OCI-LY3 (cell line): Measurements from ENCODE around the gene COX7A2L.

Experiments
- H2AFZ ChIP-seq: fragments of 200-600, 300-600 bp; shearing (Covaris generic); 2 replicates; pipeline ENCODE4 v1.6.0; 2014; ENCODE audit warnings: antibody characterized with exemption, low read depth, low read length
- H3K27ac ChIP-seq: fragments of 200-600, 300-600 bp; sonication (generic); 2 replicates; pipeline ENCODE4 v1.5.1; 2014; ENCODE audit warnings: mild to moderate bottlenecking, low read length, moderate library complexity, mixed read lengths
- H3K27me3 ChIP-seq: fragments of 200-600, 300-600 bp; sonication (generic); 2 replicates; pipeline ENCODE4 v1.6.1; 2014; ENCODE audit warnings: low read depth, low read length, mixed read lengths
- H3K36me3 ChIP-seq: fragments of 200-600, 300-600 bp; sonication (generic); replicated peaks from 2 replicates; pipeline ENCODE3; 2014; ENCODE audit warnings: low read depth, low read length, mixed read lengths
- H3K4me1 ChIP-seq: fragments of 300-600, 200-600 bp; sonication (generic); 2 replicates; pipeline ENCODE4 v1.6.1; 2014; ENCODE audit warnings: low read length, mixed read lengths
- H3K4me2 ChIP-seq: fragments of 200-600, 300-600 bp; sonication (generic); 2 replicates; pipeline ENCODE4 v1.6.1; 2014; ENCODE audit warnings: low read length, mixed read lengths
- H3K4me3 ChIP-seq: fragments of 300-600, 200-600 bp; sonication (generic); 2 replicates; pipeline ENCODE4 v1.5.1; 2014; ENCODE audit warnings: antibody characterized with exemption, mild to moderate bottlenecking, low read length, moderate library complexity
- H3K79me2 ChIP-seq: fragments of 300-600, 200-600 bp; shearing (Covaris generic); 2 replicates; pipeline ENCODE4 v1.6.1; 2014; ENCODE audit warnings: mild to moderate bottlenecking, low read length, mixed read lengths
- H3K9ac ChIP-seq: fragments of 300-600, 200-600 bp; shearing (Covaris generic); 2 replicates; pipeline ENCODE4 v1.6.0; 2014; ENCODE audit warnings: mild to moderate bottlenecking, low read length, moderate library complexity
- H3K9me3 ChIP-seq: fragments of 200-600, 300-600 bp; shearing (Covaris generic); 2 replicates; pipeline ENCODE4 v1.6.1; 2014; ENCODE audit warnings: low read length, mixed read lengths; ENCODE audit not compliant: insufficient read depth
- H4K20me1 ChIP-seq: fragments of 200-600, 300-600 bp; sonication (generic); 2 replicates; pipeline ENCODE4 v1.6.1; 2016; ENCODE audit warnings: low read length, mixed read lengths; ENCODE audit not compliant: insufficient read depth
- EZH2phosphoT487 ChIP-seq: fragments of 200-600 bp; shearing (Covaris generic); IDR thresholded peaks from 2 replicates; pipeline ENCODE4 v1.6.1; 2018; ENCODE audit warnings: antibody characterized with exemption, mixed run types, low read depth
- TF ChIP-seq, protein P1 (sequence below): fragments of 200-600, 300-600 bp; sonication (generic); IDR thresholded peaks from 2 replicates; pipeline ENCODE4 v1.5.1; 2014; ENCODE audit warnings: antibody characterized with exemption, low read length, low read depth

The COX7A2L gene

DNA sequence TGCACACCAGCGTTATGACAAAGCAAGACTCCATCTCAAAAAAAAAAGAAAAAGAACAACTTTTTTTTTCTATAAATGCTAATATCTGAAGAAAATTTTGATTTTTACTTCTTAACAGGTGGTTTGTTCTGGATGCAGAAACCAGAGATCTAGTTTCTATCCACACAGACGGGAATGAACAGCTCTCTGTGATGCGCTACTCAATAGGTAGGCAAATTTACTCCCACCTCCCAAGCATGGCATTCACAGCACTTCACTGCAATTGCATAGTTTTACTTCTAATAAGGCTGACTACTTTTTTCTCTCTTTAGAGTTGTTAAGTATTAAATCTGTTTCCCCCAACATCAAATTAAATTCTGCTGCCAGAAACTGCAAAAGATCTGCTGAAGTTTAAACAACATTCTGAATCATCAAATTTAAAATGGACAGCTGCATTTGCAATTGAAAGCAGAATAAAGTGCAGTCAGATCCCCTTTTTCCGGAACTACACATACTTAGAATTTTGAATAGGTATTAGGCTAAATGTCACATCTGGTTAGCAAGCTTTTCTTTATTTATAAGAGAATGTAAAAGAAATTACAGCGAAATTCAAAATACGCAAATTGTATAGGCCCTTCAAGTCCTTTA lies 45.1 kb downstream of the COX7A2L start:
- Histone ChIP-seq H3K9ac (no peak overlapping the region), H3K27me3 (no peaks in the 10 kb centered on the region), H3K4me3 (no peak overlapping the region), H2AFZ (no peak overlapping the region), H3K4me2 (no peak overlapping the region), H3K79me2 (no peaks in the 10 kb centered on the region), H3K27ac (no peak overlapping the region), H4K20me1 (no peaks in the 10 kb centered on the region), H3K4me1 (no peaks in the 10 kb centered on the region), H3K9me3 (no peaks in the 10 kb centered on the region), H3K36me3 (peaks cover 31% of the 10 kb centered on the region)
- TF ChIP-seq, protein P1, sequence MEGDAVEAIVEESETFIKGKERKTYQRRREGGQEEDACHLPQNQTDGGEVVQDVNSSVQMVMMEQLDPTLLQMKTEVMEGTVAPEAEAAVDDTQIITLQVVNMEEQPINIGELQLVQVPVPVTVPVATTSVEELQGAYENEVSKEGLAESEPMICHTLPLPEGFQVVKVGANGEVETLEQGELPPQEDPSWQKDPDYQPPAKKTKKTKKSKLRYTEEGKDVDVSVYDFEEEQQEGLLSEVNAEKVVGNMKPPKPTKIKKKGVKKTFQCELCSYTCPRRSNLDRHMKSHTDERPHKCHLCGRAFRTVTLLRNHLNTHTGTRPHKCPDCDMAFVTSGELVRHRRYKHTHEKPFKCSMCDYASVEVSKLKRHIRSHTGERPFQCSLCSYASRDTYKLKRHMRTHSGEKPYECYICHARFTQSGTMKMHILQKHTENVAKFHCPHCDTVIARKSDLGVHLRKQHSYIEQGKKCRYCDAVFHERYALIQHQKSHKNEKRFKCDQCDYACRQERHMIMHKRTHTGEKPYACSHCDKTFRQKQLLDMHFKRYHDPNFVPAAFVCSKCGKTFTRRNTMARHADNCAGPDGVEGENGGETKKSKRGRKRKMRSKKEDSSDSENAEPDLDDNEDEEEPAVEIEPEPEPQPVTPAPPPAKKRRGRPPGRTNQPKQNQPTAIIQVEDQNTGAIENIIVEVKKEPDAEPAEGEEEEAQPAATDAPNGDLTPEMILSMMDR, result no peak
- no peak for TF ChIP-seq EZH2phosphoT487

DNA sequence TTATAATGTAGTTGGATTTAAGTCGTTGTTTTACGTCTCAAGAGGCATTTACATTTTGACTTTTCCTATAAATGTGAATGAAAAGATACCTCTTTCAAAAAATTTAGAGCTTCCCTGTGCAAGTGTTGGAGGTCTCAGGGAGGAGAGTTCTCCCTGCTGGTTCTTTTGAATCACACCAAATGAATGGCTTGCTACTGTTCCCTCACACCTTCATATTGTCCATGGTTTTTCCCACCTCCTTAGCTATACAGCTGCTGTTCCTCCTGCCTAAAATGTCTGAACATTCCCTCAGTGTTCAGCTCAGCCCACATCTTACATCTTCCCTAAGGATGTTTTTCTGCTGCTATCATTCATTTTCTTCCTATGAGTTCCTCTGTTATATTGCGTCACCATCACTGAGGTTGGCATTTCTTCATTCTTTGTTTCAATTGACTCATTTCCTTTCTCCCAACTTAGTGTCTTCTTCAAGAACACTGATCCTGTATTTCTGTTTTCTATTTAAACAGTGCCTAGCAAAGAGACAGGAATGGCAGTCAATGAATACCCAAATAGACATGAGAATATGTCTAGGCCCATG lies 46.0 kb downstream of the COX7A2L start:
- Histone ChIP-seq H3K9ac (no peak overlapping the region), H4K20me1 (no peaks in the 10 kb centered on the region), H3K27ac (no peak overlapping the region), H3K4me1 (no peaks in the 10 kb centered on the region), H3K9me3 (no peaks in the 10 kb centered on the region), H3K36me3 (peaks cover 23% of the 10 kb centered on the region), H3K27me3 (no peaks in the 10 kb centered on the region), H3K4me3 (no peak overlapping the region), H3K79me2 (no peaks in the 10 kb centered on the region), H2AFZ (no peak overlapping the region), H3K4me2 (no peak overlapping the region)
- no peak for TF ChIP-seq EZH2phosphoT487
- TF ChIP-seq, protein P1, result no peak

DNA sequence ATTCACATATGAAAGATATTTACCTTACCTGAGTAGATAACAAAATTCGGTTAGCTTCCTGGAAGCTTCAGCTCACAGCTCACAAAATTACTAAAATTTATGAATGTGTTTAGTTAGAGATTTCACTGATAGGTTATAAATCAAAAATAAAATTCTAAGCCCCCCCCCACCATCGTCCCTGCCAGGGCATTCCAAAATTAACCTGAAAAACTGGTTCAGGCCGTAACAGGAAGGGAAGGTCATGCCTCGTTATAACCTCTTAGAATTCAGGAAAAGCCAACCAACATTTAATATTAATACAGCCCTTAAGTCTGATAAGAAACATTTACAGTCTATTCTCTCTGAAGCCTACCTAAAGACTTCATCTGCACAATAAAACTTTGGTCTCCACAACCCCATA lies 48.9 kb downstream of the COX7A2L start:
- no peak for TF ChIP-seq EZH2phosphoT487
- TF ChIP-seq, protein P1, result no peak
- H3K4me1 ChIP-seq, result no peaks in the 10 kb centered on the region
- H3K9ac ChIP-seq, result no peak overlapping the region
- no peak overlapping the region for H3K27ac ChIP-seq
- no peaks in the 10 kb centered on the region for H3K9me3 ChIP-seq
- no peaks in the 10 kb centered on the region for H4K20me1 ChIP-seq
- no peaks in the 10 kb centered on the region for H3K79me2 ChIP-seq
- H3K36me3 ChIP-seq, result peaks cover 18% of the 10 kb centered on the region
- no peak overlapping the region for H2AFZ ChIP-seq
- no peak overlapping the region for H3K4me3 ChIP-seq
- H3K27me3 ChIP-seq, result no peaks in the 10 kb centered on the region
- H3K4me2 ChIP-seq, result no peak overlapping the region

DNA sequence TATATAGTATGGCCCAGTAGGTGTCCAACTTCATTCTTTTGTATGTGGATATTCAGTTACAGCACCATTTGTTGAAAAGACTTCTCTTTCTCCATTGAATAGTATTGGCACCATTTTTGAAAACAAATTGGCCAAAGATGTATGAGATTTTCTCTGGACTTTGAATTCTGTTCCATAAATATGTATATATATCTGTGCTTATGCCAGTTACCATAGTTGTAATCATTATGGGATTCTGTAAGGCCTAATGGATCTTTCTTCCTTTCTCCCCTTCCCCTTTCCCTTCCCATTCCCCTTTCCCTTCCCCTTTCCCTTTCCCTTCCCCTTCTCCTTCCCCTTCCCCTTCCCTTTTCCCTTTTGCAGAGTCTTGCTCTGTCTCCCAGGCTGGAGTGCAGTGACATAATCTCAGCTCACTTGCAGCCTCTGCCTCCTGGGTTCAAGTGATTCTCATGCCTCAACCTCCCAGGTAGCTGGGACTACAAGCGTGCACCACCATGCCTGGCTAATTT lies 51.0 kb downstream of the COX7A2L start:
- H3K4me1 ChIP-seq, result no peaks in the 10 kb centered on the region
- H3K4me2 ChIP-seq, result no peak overlapping the region
- H3K36me3 ChIP-seq, result peaks cover 7% of the 10 kb centered on the region
- no peak overlapping the region for H3K9ac ChIP-seq
- H3K79me2 ChIP-seq, result no peaks in the 10 kb centered on the region
- no peaks in the 10 kb centered on the region for H3K9me3 ChIP-seq
- H4K20me1 ChIP-seq, result no peaks in the 10 kb centered on the region
- no peak overlapping the region for H3K27ac ChIP-seq
- no peak overlapping the region for H2AFZ ChIP-seq
- no peak for TF ChIP-seq EZH2phosphoT487
- TF ChIP-seq, protein P1, result no peak
- no peak overlapping the region for H3K4me3 ChIP-seq
- H3K27me3 ChIP-seq, result no peaks in the 10 kb centered on the region
